Neural crest cell (in vitro differentiated cells): Measurements from ENCODE around the gene PSMB7. TPM values are rescaled to one million over a fixed set of nuclear protein-coding genes. Genes with fewer than 3 reads are reported as not detected.
"Not testable (repeated sequence)": the region's sequence is repeated elsewhere in the genome, so short reads cannot be mapped to it uniquely, and the experiment has no call there.

Source experiments
- DNase-seq: peaks from one replicate; pipeline ENCODE4 v3.0.0; 2021; ENCODE audit warnings: low read depth, mixed read lengths, low spot score
- H3K27ac Mint-ChIP-seq: one replicate; pipeline ENCODE4 v1.8.0; 2021; ENCODE audit warnings: mild to moderate bottlenecking, mixed read lengths; ENCODE audit not compliant: unreplicated experiment
- H3K27me3 Mint-ChIP-seq: 2 replicates; pipeline ENCODE4 v1.8.0; 2021; ENCODE audit warnings: low read depth, mild to moderate bottlenecking, mixed read lengths
- H3K36me3 Mint-ChIP-seq: 2 replicates; pipeline ENCODE4 v1.8.0; 2021; ENCODE audit warnings: low read depth, mild to moderate bottlenecking, mixed read lengths
- H3K4me1 Mint-ChIP-seq: 2 replicates; pipeline ENCODE4 v1.8.0; 2021; ENCODE audit warnings: mixed read lengths
- H3K4me3 Mint-ChIP-seq: one replicate; pipeline ENCODE4 v1.8.0; 2021; ENCODE audit warnings: mild to moderate bottlenecking, mixed read lengths
- H3K9me3 Mint-ChIP-seq: 2 replicates; pipeline ENCODE4 v1.8.0; 2021; ENCODE audit warnings: mixed read lengths
- CTCF ChIP-seq: fragments of 200-600 bp; sonication (generic); conservative IDR thresholded peaks from 2 replicates; pipeline ENCODE4 v1.5.0; 2021; ENCODE audit warnings: antibody characterized with exemption, mild to moderate bottlenecking
- total RNA-seq: library from RNA; stranded (reverse); gene quantifications from 2 replicates; pipeline ENCODE4 v1.2.1, GENCODE V29; 2021

The PSMB7 gene
- total RNA-seq, 1 donor from 2014 or later: 196 TPM

DNA sequence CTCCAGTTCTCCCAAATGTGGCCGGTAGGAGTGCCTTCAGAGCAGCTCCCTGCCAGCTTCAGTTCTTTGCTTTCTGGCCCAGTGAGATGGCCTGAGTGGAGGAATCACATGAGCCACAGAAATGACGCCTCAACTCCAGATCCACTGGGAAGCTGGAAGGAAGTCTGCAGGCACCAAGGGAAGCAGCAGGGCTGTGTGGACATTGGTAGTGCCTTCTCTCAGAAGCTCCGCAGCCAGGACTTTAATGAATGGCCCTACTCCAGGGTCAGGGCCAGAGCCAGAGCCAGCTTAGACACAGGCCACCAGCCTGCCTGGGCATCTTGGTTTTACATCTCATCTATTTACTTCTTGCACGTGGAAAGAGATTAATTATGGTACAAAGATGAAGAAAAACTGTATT, 12.0 kb upstream of the PSMB7 start:
- Mint-ChIP-seq H3K27ac (no peak overlapping the region), H3K4me1 (peaks cover 7% of the 10 kb centered on the region)

DNA sequence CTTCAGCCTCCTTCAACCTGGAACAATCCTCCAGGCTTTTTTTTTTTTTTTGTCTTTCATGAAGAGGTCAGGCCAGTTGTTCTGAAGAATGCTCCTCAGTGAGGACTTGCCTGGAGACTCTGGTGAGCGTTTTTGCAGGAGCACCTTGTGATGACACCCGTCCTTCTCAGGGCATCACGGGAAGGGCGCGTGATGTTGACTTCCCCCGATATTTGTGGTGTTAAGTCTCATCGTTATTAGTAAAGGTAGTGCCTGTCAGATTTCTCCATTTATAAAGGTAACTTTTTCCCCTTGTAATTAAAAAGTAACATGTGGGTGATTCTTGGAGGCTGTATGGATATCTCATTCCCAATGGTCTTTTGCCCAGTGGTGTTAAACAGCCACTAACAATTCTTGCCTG, 11.1 kb upstream of the PSMB7 start:
- no peak for DNase-seq
- no peak for TF ChIP-seq CTCF
- Mint-ChIP-seq H3K27me3 (peaks cover 20% of the 10 kb centered on the region), H3K36me3 (no peaks in the 10 kb centered on the region), H3K4me3 (no peak overlapping the region), H3K4me1 (peaks cover 7% of the 10 kb centered on the region), H3K27ac (no peak overlapping the region), H3K9me3 (no peaks in the 10 kb centered on the region)

More for the DNA sequence above, 12.0 kb upstream of the PSMB7 start:
- DNase-seq: no peak
- Mint-ChIP-seq H3K36me3 (no peaks in the 10 kb centered on the region), H3K9me3 (no peaks in the 10 kb centered on the region), H3K4me3 (no peak overlapping the region), H3K27me3 (peaks cover 16% of the 10 kb centered on the region)
- TF ChIP-seq CTCF: no peak

GRCh38 chr9:124425733-124426132, 10.5 kb upstream of the PSMB7 start:
- not testable (repeated sequence) for H3K36me3 Mint-ChIP-seq, H3K4me3 Mint-ChIP-seq, H3K27ac Mint-ChIP-seq, H3K9me3 Mint-ChIP-seq, H3K4me1 Mint-ChIP-seq, DNase-seq
- H3K27me3 Mint-ChIP-seq: peaks cover 20% of the 10 kb centered on the region

GRCh38 chr9:124423591-124423990, 8.3 kb upstream of the PSMB7 start:
- no peak for TF ChIP-seq CTCF
- peaks cover 11% of the 10 kb centered on the region for H3K4me1 Mint-ChIP-seq
- no peak overlapping the region for H3K27ac Mint-ChIP-seq
- H3K36me3 Mint-ChIP-seq: no peaks in the 10 kb centered on the region
- no peak overlapping the region for H3K4me3 Mint-ChIP-seq
- DNase-seq: no peak
- H3K9me3 Mint-ChIP-seq: no peaks in the 10 kb centered on the region
- peaks cover 20% of the 10 kb centered on the region for H3K27me3 Mint-ChIP-seq

- no peak for DNase-seq
- peaks cover 11% of the 10 kb centered on the region for H3K4me1 Mint-ChIP-seq
These were observed 7.9 kb upstream of the PSMB7 start for GRCh38 chr9:124423155-124423554.

More at GRCh38 chr9:124423155-124423554, 7.9 kb upstream of the PSMB7 start:
- TF ChIP-seq CTCF: no peak
- Mint-ChIP-seq H3K36me3 (no peaks in the 10 kb centered on the region), H3K4me3 (no peak overlapping the region), H3K27ac (no peak overlapping the region), H3K27me3 (peaks cover 20% of the 10 kb centered on the region), H3K9me3 (no peaks in the 10 kb centered on the region)
